GM13977 (cell line): ENCODE data around the gene VCAM1.

ENCODE experiments used
- DNase-seq: peaks from one replicate; pipeline ENCODE4 v3.0.0; 2012; ENCODE audit warnings: low spot score
- in situ Hi-C: fragments of 300-500 bp; cut with MboI; formaldehyde crosslinking; loops from one replicate; pipeline ENCODE4 v1.12.0; 2022; ENCODE audit warnings: low sequenced_read_pairs, low pct_unique_long_range_greater_than_20kb, mixed read lengths, inconsistent platforms; ENCODE audit not compliant: unreplicated experiment
- TF ChIP-seq, protein P1 (sequence below): IDR thresholded peaks from 2 replicates; pipeline ENCODE4 v1.5.1; 2012; ENCODE audit warnings: mild to moderate bottlenecking, control low read depth; ENCODE audit not compliant: insufficient read depth; ENCODE audit errors: extremely low read depth, missing control alignments

The VCAM1 gene

DNA sequence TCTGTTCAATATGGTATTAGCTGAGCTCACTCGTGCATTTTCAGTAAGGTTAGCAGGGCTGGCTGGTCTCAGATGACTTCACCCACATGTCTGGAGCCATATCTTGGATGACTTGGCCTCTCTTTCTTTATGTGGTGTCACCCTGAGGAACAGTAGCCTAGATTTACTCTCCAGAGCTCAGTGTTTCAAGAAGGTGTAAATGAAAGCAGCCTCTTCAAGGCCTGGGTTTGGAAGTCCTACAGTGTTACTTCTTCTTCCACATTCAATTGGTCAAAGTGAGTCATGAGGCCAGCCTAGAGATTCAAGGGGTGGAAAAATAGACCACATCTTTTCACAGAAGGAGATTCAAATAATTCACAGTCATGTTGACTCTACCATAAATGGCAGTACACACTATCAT, 12.2 kb downstream of the VCAM1 start:
- DNase-seq, result no peak
- in situ Hi-C loops, result no loop called here

GRCh38 chr1:100734676-100735075, 15.1 kb downstream of the VCAM1 start:
- in situ Hi-C loops, result no loop called here
- no peak for DNase-seq
- TF ChIP-seq, protein P1, sequence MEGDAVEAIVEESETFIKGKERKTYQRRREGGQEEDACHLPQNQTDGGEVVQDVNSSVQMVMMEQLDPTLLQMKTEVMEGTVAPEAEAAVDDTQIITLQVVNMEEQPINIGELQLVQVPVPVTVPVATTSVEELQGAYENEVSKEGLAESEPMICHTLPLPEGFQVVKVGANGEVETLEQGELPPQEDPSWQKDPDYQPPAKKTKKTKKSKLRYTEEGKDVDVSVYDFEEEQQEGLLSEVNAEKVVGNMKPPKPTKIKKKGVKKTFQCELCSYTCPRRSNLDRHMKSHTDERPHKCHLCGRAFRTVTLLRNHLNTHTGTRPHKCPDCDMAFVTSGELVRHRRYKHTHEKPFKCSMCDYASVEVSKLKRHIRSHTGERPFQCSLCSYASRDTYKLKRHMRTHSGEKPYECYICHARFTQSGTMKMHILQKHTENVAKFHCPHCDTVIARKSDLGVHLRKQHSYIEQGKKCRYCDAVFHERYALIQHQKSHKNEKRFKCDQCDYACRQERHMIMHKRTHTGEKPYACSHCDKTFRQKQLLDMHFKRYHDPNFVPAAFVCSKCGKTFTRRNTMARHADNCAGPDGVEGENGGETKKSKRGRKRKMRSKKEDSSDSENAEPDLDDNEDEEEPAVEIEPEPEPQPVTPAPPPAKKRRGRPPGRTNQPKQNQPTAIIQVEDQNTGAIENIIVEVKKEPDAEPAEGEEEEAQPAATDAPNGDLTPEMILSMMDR, result no peak

More for the DNA sequence above, 12.2 kb downstream of the VCAM1 start:
- TF ChIP-seq, protein P1, result no peak

GRCh38 chr1:100735244-100735643, 15.7 kb downstream of the VCAM1 start:
- in situ Hi-C loops, result no loop called here
- TF ChIP-seq, protein P1, result no peak
- DNase-seq, result no peak

DNA sequence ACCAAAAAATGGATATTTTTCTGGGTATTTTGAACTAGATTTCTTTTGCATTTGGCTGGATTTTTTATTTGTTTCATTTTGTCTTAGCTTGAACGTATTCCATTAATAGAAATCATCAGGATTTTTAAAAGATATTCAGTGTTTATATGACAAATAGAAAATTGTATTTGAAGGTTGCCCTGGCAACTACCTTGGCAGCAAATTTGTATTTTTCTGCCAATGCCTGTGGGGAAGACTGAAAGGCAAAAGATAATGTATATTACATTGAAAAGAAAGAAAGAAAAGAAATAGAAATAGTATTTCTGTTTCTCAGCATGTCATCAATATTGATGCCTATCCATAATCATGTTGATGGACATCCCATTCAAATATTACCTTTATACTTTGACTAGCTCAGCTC, 16.8 kb downstream of the VCAM1 start:
- in situ Hi-C loops, result no loop called here
- TF ChIP-seq, protein P1, result no peak
- DNase-seq, result no peak

- DNase-seq, result no peak
- TF ChIP-seq, protein P1, result no peak
- in situ Hi-C loops, result no loop called here
Observed at GRCh38 chr1:100736746-100737145, 17.2 kb downstream of the VCAM1 start.

- in situ Hi-C loops, result no loop called here
- TF ChIP-seq, protein P1, result no peak
Observed at GRCh38 chr1:100746542-100746932, 27.0 kb downstream of the VCAM1 start.

GRCh38 chr1:100747771-100748170, 28.2 kb downstream of the VCAM1 start:
- DNase-seq, result no peak
- TF ChIP-seq, protein P1, result no peak
- in situ Hi-C loops, result no loop called here

More at GRCh38 chr1:100746542-100746932, 27.0 kb downstream of the VCAM1 start:
- no peak for DNase-seq
